Measurements from ENCODE around the gene INTS14. TPM values are rescaled to one million over a fixed set of nuclear protein-coding genes. Genes with fewer than 3 reads are reported as not detected.
"Not testable (repeated sequence)": the region's sequence is repeated elsewhere in the genome, so short reads cannot be mapped to it uniquely, and the experiment has no call there.

INTS14 gene
- total RNA-seq, 1 experiment from 2014 or later: 39.9 TPM

GRCh38 chr15:65556622-65557021 lies 54.3 kb downstream of the INTS14 start:
- H3K9me3 ChIP-seq (ENCODE audit: low read depth, low read length, poor library complexity, severe bottlenecking): no peaks in the 10 kb centered on the region
- H3K27me3 ChIP-seq (replicated peaks; ENCODE audit: insufficient read depth, low read depth, low read length, poor library complexity): no peaks in the 10 kb centered on the region
- CTCF ChIA-PET: no interaction called here
- no peaks in the 10 kb centered on the region for H3K4me1 ChIP-seq (ENCODE audit: insufficient read depth, low read length, poor library complexity, severe bottlenecking)
- no peak for DNase-seq (ENCODE audit: low spot score)
- no TSS peak for BruUV-seq (replicated peaks)
- intact Hi-C loops (cut with micrococcal nuclease; ENCODE audit: unreplicated experiment): no loop called here
- no peak for TF ChIP-seq EZH2 (IDR thresholded peaks at IDR 0.05; ENCODE audit: borderline replicate concordance, low read depth, low read length, poor library complexity, severe bottlenecking)
- TF ChIP-seq CTCF (conservative IDR thresholded peaks at IDR 0.05; ENCODE audit: low read depth, low read length): no peak
- no peak overlapping the region for H3K4me3 ChIP-seq (ENCODE audit: low read depth, low read length, poor library complexity, severe bottlenecking)
- H3K36me3 ChIP-seq (ENCODE audit: insufficient read depth, low read length, poor library complexity, severe bottlenecking): peaks cover 59% of the 10 kb centered on the region
- H3K27ac ChIP-seq (ENCODE audit: low read depth, low read length, poor library complexity, severe bottlenecking): no peak overlapping the region
- POLR2A ChIA-PET (ENCODE audit: low non-redundant PET): no interaction called here

DNA sequence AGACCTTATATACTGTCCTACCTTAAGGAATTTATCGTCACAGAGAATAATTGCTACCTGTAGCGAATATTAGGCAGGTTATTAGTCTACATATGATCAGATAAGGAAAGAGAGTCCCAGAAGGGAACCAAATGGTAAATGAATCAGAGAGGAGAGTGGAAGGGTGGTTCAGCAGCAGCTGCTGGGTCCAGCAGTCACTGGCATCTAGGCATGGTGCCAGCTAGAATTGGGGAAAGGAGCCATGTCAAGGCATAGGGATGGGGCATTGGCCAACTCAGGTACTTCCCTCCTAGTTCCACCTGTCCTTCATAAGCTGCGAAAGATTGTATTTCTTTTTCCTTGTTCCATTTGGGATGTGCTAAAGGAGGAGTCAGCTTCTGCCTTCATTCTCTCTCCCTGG lies 57.2 kb downstream of the INTS14 start:
- no peaks in the 10 kb centered on the region for H3K4me1 ChIP-seq (ENCODE audit: insufficient read depth, low read length, poor library complexity, severe bottlenecking)
- peaks cover 40% of the 10 kb centered on the region for H3K36me3 ChIP-seq (ENCODE audit: insufficient read depth, low read length, poor library complexity, severe bottlenecking)
- POLR2A ChIA-PET (ENCODE audit: low non-redundant PET): no interaction called here
- H3K27me3 ChIP-seq (replicated peaks; ENCODE audit: insufficient read depth, low read depth, low read length, poor library complexity): no peaks in the 10 kb centered on the region
- CTCF ChIA-PET: no interaction called here
- H3K4me3 ChIP-seq (ENCODE audit: low read depth, low read length, poor library complexity, severe bottlenecking): no peak overlapping the region
- no peaks in the 10 kb centered on the region for H3K9me3 ChIP-seq (ENCODE audit: low read depth, low read length, poor library complexity, severe bottlenecking)
- no peak overlapping the region for H3K27ac ChIP-seq (ENCODE audit: low read depth, low read length, poor library complexity, severe bottlenecking)
- no TSS peak for BruUV-seq (replicated peaks)
- DNase-seq (ENCODE audit: low spot score): no peak
- intact Hi-C loops (cut with micrococcal nuclease; ENCODE audit: unreplicated experiment): no loop called here
- TF ChIP-seq EZH2 (IDR thresholded peaks at IDR 0.05; ENCODE audit: borderline replicate concordance, low read depth, low read length, poor library complexity, severe bottlenecking) (no peak), CTCF (conservative IDR thresholded peaks at IDR 0.05; ENCODE audit: low read depth, low read length) (no peak)

DNA sequence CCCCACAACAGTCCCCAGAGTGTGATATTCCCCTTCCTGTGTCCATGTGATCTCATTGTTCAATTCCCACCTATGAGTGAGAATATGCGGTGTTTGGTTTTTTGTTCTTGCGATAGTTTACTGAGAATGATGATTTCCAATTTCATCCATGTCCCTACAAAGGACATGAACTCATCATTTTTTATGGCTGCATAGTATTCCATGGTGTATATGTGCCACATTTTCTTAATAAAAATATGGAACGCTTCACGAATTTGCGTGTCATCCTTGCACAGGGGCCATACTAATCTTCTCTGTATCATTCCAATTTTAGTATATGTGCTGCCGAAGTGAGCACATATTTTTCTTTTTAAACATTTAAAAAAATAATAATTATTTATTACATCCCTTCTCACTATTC lies 58.1 kb downstream of the INTS14 start:
- H3K27me3 ChIP-seq (replicated peaks; ENCODE audit: insufficient read depth, low read depth, low read length, poor library complexity); BruUV-seq (replicated peaks); H3K9me3 ChIP-seq (ENCODE audit: low read depth, low read length, poor library complexity, severe bottlenecking); intact Hi-C loops (cut with micrococcal nuclease; ENCODE audit: unreplicated experiment); H3K4me3 ChIP-seq (ENCODE audit: low read depth, low read length, poor library complexity, severe bottlenecking); POLR2A ChIA-PET (ENCODE audit: low non-redundant PET); H3K4me1 ChIP-seq (ENCODE audit: insufficient read depth, low read length, poor library complexity, severe bottlenecking); DNase-seq (ENCODE audit: low spot score); H3K27ac ChIP-seq (ENCODE audit: low read depth, low read length, poor library complexity, severe bottlenecking); CTCF ChIA-PET: not testable (repeated sequence)
- H3K36me3 ChIP-seq (ENCODE audit: insufficient read depth, low read length, poor library complexity, severe bottlenecking): peaks cover 37% of the 10 kb centered on the region

- no peak for DNase-seq (ENCODE audit: low spot score)
- no peak overlapping the region for H3K4me3 ChIP-seq (ENCODE audit: low read depth, low read length, poor library complexity, severe bottlenecking)
- TF ChIP-seq CTCF (conservative IDR thresholded peaks at IDR 0.05; ENCODE audit: low read depth, low read length) (no peak), EZH2 (IDR thresholded peaks at IDR 0.05; ENCODE audit: borderline replicate concordance, low read depth, low read length, poor library complexity, severe bottlenecking) (no peak)
- H3K4me1 ChIP-seq (ENCODE audit: insufficient read depth, low read length, poor library complexity, severe bottlenecking): no peaks in the 10 kb centered on the region
- intact Hi-C loops (cut with micrococcal nuclease; ENCODE audit: unreplicated experiment): no loop called here
- ChIA-PET CTCF (no interaction called here), POLR2A (ENCODE audit: low non-redundant PET) (no interaction called here)
- no peaks in the 10 kb centered on the region for H3K27me3 ChIP-seq (replicated peaks; ENCODE audit: insufficient read depth, low read depth, low read length, poor library complexity)
- BruUV-seq (replicated peaks): no TSS peak
- H3K9me3 ChIP-seq (ENCODE audit: low read depth, low read length, poor library complexity, severe bottlenecking): no peaks in the 10 kb centered on the region
- peaks cover 28% of the 10 kb centered on the region for H3K36me3 ChIP-seq (ENCODE audit: insufficient read depth, low read length, poor library complexity, severe bottlenecking)
- no peak overlapping the region for H3K27ac ChIP-seq (ENCODE audit: low read depth, low read length, poor library complexity, severe bottlenecking)
Measured at GRCh38 chr15:65551183-65551582, 59.7 kb downstream of the INTS14 start.

All from A673 (cell line).